IMR-90 (cell line): Measurements from ENCODE around the gene ALG6. TPM values are rescaled to one million over a fixed set of nuclear protein-coding genes. Genes with fewer than 3 reads are reported as not detected.

ENCODE experiments used
- ATAC-seq: fragments of 200-7000 bp; cut with Tn5 transposase; 2 replicates; pipeline ENCODE4 v1.9.1; 2020; ENCODE audit warnings: low read depth, mild to moderate bottlenecking, moderate library complexity
- BruUV-seq: library from RNA; stranded (reverse); fragments of 400-500 nt; replicated peaks from 2 replicates; lab custom pipeline; 2021; lab: Mats Ljungman, UMichigan
- CTCF ChIA-PET: fragments of 300-600 bp; formaldehyde crosslinking; extraction: SDS; loops from one replicate; lab custom pipeline; 2021; ENCODE audit warnings: antibody characterized with exemption; lab: Yijun Ruan, JAX
- POLR2A ChIA-PET: fragments of 300-600 bp; sonication (Branson Sonifier 250); formaldehyde crosslinking; loops from one replicate; lab custom pipeline; 2022; ENCODE audit warnings: antibody characterized with exemption; ENCODE audit not compliant: unreplicated experiment; lab: Charles Lee
- DNase-seq: peaks from one replicate; pipeline ENCODE4 v3.0.0; 2013
- H2AFZ ChIP-seq: replicated peaks from 2 replicates; pipeline ENCODE3; 2013; ENCODE audit warnings: low read length, mild to moderate bottlenecking; ENCODE audit not compliant: poor library complexity
- H2AK5ac ChIP-seq: 2 replicates; pipeline ENCODE4 v1.6.1; 2013; ENCODE audit warnings: low read depth, low read length, inconsistent platforms
- H2AK9ac ChIP-seq: replicated peaks from 2 replicates; pipeline ENCODE3; 2013; ENCODE audit warnings: mild to moderate bottlenecking, low read depth, low read length, moderate library complexity; ENCODE audit not compliant: poor library complexity
- H2BK120ac ChIP-seq: 2 replicates; pipeline ENCODE4 v1.6.1; 2013; ENCODE audit warnings: low read depth, low read length, inconsistent platforms
- H2BK15ac ChIP-seq: 3 replicates; pipeline ENCODE4 v1.6.1; 2013; ENCODE audit warnings: low read depth, low read length, inconsistent platforms
- H2BK20ac ChIP-seq: 2 replicates; pipeline ENCODE4 v1.6.1; 2013; ENCODE audit warnings: low read depth, mild to moderate bottlenecking, inconsistent platforms, low read length, moderate library complexity
- H2BK5ac ChIP-seq: 2 replicates; pipeline ENCODE4 v1.6.1; 2013; ENCODE audit warnings: mild to moderate bottlenecking, low read depth, low read length, inconsistent platforms; ENCODE audit not compliant: poor library complexity, severe bottlenecking
- H3K14ac ChIP-seq: replicated peaks from 2 replicates; pipeline ENCODE4 v1.6.1; 2013; ENCODE audit warnings: low read depth, low read length, inconsistent platforms
- H3K18ac ChIP-seq: 2 replicates; pipeline ENCODE4 v1.6.1; 2013; ENCODE audit warnings: low read depth, low read length, control low read depth
- H3K23ac ChIP-seq: 2 replicates; pipeline ENCODE4 v1.6.1; 2013; ENCODE audit warnings: low read depth, low read length, inconsistent platforms
- H3K27ac ChIP-seq: 2 replicates; pipeline ENCODE4 v1.5.1; 2013; ENCODE audit warnings: mild to moderate bottlenecking, control low read depth, low read length; ENCODE audit not compliant: insufficient read depth
- H3K27me3 ChIP-seq: 2 replicates; pipeline ENCODE4 v1.6.1; 2013; ENCODE audit warnings: low read length; ENCODE audit not compliant: control insufficient read depth, insufficient read depth
- H3K36me3 ChIP-seq: 2 replicates; pipeline ENCODE4 v1.6.1; 2013; ENCODE audit warnings: low read length, mixed read lengths; ENCODE audit not compliant: control insufficient read depth, insufficient read depth
- H3K4ac ChIP-seq: 2 replicates; pipeline ENCODE4 v1.6.1; 2013; ENCODE audit warnings: low read depth, low read length, inconsistent platforms
- H3K4me1 ChIP-seq: 2 replicates; pipeline ENCODE4 v1.6.1; 2013; ENCODE audit warnings: low read length, mixed read lengths; ENCODE audit not compliant: control insufficient read depth, insufficient read depth
- H3K4me2 ChIP-seq: 2 replicates; pipeline ENCODE4 v1.6.1; 2013; ENCODE audit warnings: low read depth, mild to moderate bottlenecking, control low read depth, low read length, moderate library complexity
- H3K4me3 ChIP-seq: 2 replicates; pipeline ENCODE4 v1.5.1; 2013; ENCODE audit warnings: low read depth, mild to moderate bottlenecking, control low read depth, low read length, moderate library complexity; ENCODE audit not compliant: insufficient read depth
- H3K56ac ChIP-seq: 2 replicates; pipeline ENCODE4 v1.6.1; 2013; ENCODE audit warnings: low read length, inconsistent platforms; ENCODE audit not compliant: insufficient read depth; ENCODE audit errors: extremely low read depth
- H3K79me1 ChIP-seq, 2 experiments: 2 replicates each; pipeline ENCODE4 v1.6.1; 2013; ENCODE audit warnings: low read length in 2 of 2, inconsistent platforms in 1 of 2, low read depth in 1 of 2
- H3K9ac ChIP-seq: 2 replicates; pipeline ENCODE4 v1.6.1; 2013; ENCODE audit warnings: low read depth, low read length, control low read depth
- H3K9me1 ChIP-seq: 2 replicates; pipeline ENCODE4 v1.6.1; 2013; ENCODE audit warnings: low read length, inconsistent platforms; ENCODE audit not compliant: insufficient read depth
- H3K9me3 ChIP-seq: 2 replicates; pipeline ENCODE4 v1.6.1; 2013; ENCODE audit warnings: low read length; ENCODE audit not compliant: control insufficient read depth, insufficient read depth
- H4K20me1 ChIP-seq: 2 replicates; pipeline ENCODE4 v1.6.1; 2013; ENCODE audit warnings: low read length, inconsistent platforms; ENCODE audit not compliant: insufficient read depth
- H4K5ac ChIP-seq: 2 replicates; pipeline ENCODE4 v1.6.1; 2013; ENCODE audit warnings: mild to moderate bottlenecking, low read depth, low read length, control low read depth
- H4K8ac ChIP-seq, 2 experiments: 2 replicates each; pipeline ENCODE4 v1.6.1; 2013; ENCODE audit warnings: low read depth in 2 of 2, low read length in 2 of 2, control low read depth in 1 of 2, inconsistent platforms in 1 of 2
- H4K91ac ChIP-seq: 2 replicates; pipeline ENCODE4 v1.6.1; 2013; ENCODE audit warnings: low read depth, low read length, inconsistent platforms; ENCODE audit not compliant: insufficient read depth
- NFE2L2 ChIP-seq: fragments of 150-350 bp; IDR thresholded peaks from 2 replicates; pipeline ENCODE4 v1.6.1; 2016; ENCODE audit warnings: low read depth, mild to moderate bottlenecking, low read length
- POLR2A ChIP-seq: IDR thresholded peaks from 2 replicates; pipeline ENCODE4 v1.6.1; 2012; ENCODE audit warnings: mild to moderate bottlenecking, low read depth, low read length
- SMC3 ChIP-seq: fragments of 150-350 bp; IDR thresholded peaks from 2 replicates; pipeline ENCODE4 v1.6.1; 2016; ENCODE audit warnings: low read depth, mild to moderate bottlenecking, antibody characterized with exemption, low read length, moderate library complexity
- WGBS, 2 experiments: methylation state at CpG; one replicate each; pipeline versions ENCODE4 v1.1.5 to v1.1.7; 2013; ENCODE audit warnings: missing lambda C conversion rate in 2 of 2; ENCODE audit not compliant: insufficient read length in 1 of 2; ENCODE audit errors: extremely low coverage in 2 of 2; 5-methylcytosine and 5-hydroxymethylcytosine counted together
- dilution Hi-C: fragments of 300-500 bp; cut with HindIII; formaldehyde crosslinking; loops from one replicate; pipeline ENCODE4 v1.14.3; 2018; ENCODE audit warnings: low sequenced_read_pairs; ENCODE audit not compliant: unreplicated experiment
- in situ Hi-C: fragments of 300-500 bp; cut with MboI; formaldehyde crosslinking; loops from 3 replicates; pipeline ENCODE4 v1.14.3; 2019; ENCODE audit warnings: low sequenced_read_pairs, inconsistent platforms, mixed read lengths
- intact Hi-C: fragments of 100-400 bp; cut with micrococcal nuclease; formaldehyde crosslinking; loops from 2 replicates; pipeline ENCODE4 v1.10.0; 2022
- polyA plus RNA-seq, 3 experiments: library from polyadenylated mRNA; depleted of rRNA; stranded (reverse); fragments of >200 nt; gene quantifications; 2 replicates each; pipeline ENCODE4 v1.2.3, GENCODE V29; 2012; ENCODE audit warnings: low replicate concordance in 1 of 3
- total RNA-seq: library from RNA; depleted of rRNA; stranded (reverse); fragments of >200 nt; gene quantifications from 2 replicates; pipeline ENCODE4 v1.2.3, GENCODE V29; 2012

ALG6 gene
- total and polyA plus RNA-seq, 2 of the 4 experiments (the other 2 are of a cell fraction): 4.8 to 6.5 TPM

- dilution Hi-C loops (no loop called here), intact Hi-C loops (loop anchor here (5.0 kb wide), 2 partner anchors 198 to 213 kb away; partner anchors contain the start of genes EFCAB7 and ITGB3BP), in situ Hi-C loops (loop anchor here (10.0 to 25.0 kb wide), 3 partner anchors 130 to 938 kb away; partner anchors contain the start of genes EFCAB7 and ITGB3BP)
- no peak for TF ChIP-seq POLR2A
- TF ChIP-seq NFE2L2: no peak
- TF ChIP-seq SMC3: no peak
- no peaks in the 10 kb centered on the region for H3K79me1 ChIP-seq
- H4K5ac ChIP-seq: no peak overlapping the region
- H3K4me1 ChIP-seq: no peaks in the 10 kb centered on the region; the same call in 1 of the 2 replicates
- H3K14ac ChIP-seq: no peak overlapping the region
- H2AFZ ChIP-seq: no peak overlapping the region
- H3K9me3 ChIP-seq: peaks cover 18% of the 10 kb centered on the region
- H2BK20ac ChIP-seq: no peak overlapping the region
- no peak overlapping the region for H3K56ac ChIP-seq
- H3K4me3 ChIP-seq: no peak overlapping the region
- peaks cover 89% of the 10 kb centered on the region for H3K27me3 ChIP-seq
- no peak overlapping the region for H3K9ac ChIP-seq
- no peak for ATAC-seq
- no peak overlapping the region for H2AK9ac ChIP-seq
- H3K18ac ChIP-seq: no peak overlapping the region
- H2AK5ac ChIP-seq: no peak overlapping the region
- H2BK120ac ChIP-seq: no peak overlapping the region
- no peak overlapping the region for H4K91ac ChIP-seq
- H2BK15ac ChIP-seq: no peak overlapping the region
- no peak overlapping the region for H3K4me2 ChIP-seq
- no peak for DNase-seq
- no peak overlapping the region for H3K4ac ChIP-seq
- H3K36me3 ChIP-seq: no peaks in the 10 kb centered on the region
- no peaks in the 10 kb centered on the region for H4K20me1 ChIP-seq
- no TSS peak for BruUV-seq
- H4K8ac ChIP-seq: no peak overlapping the region
- H3K27ac ChIP-seq: no peak overlapping the region
- H3K9me1 ChIP-seq: no peaks in the 10 kb centered on the region
- H3K23ac ChIP-seq: no peak overlapping the region
- CTCF ChIA-PET: no interaction called here
- POLR2A ChIA-PET: no interaction called here
- H2BK5ac ChIP-seq: no peak overlapping the region
- no CpG with 5 or more reads among the region's 7 CpGs for WGBS, 2 experiments
Measured at GRCh38 chr1:63324779-63325119, 42.7 kb upstream of the ALG6 start.
